Measurements from ENCODE around the gene CDH23.
A peak's percentile ranks its signal among the peaks of the same experiment; 100 is the strongest.

Gene CDH23

GRCh38 chr10:71856619-71857018, 459.9 kb downstream of the CDH23 start:
- H3K4me1 ChIP-seq (ENCODE audit: insufficient read depth, poor library complexity, severe bottlenecking), result peaks cover 17% of the 10 kb centered on the region
- H3K4me3 ChIP-seq (ENCODE audit: severe bottlenecking), result no peak overlapping the region
- no peak overlapping the region for H3K27ac ChIP-seq (ENCODE audit: poor library complexity, severe bottlenecking)
- H3K36me3 ChIP-seq (ENCODE audit: low read depth), result no peaks in the 10 kb centered on the region
- no peak for ATAC-seq (ENCODE audit: low read depth)
- peak; percentile 4 for DNase-seq (ENCODE audit: low spot score)
- H3K9me3 ChIP-seq (ENCODE audit: severe bottlenecking), result no peaks in the 10 kb centered on the region
- H3K27me3 ChIP-seq (ENCODE audit: insufficient read depth, poor library complexity, severe bottlenecking), result no peaks in the 10 kb centered on the region
- TF ChIP-seq CTCF (IDR thresholded peaks at IDR 0.05; ENCODE audit: poor library complexity, severe bottlenecking), result no peak

DNA sequence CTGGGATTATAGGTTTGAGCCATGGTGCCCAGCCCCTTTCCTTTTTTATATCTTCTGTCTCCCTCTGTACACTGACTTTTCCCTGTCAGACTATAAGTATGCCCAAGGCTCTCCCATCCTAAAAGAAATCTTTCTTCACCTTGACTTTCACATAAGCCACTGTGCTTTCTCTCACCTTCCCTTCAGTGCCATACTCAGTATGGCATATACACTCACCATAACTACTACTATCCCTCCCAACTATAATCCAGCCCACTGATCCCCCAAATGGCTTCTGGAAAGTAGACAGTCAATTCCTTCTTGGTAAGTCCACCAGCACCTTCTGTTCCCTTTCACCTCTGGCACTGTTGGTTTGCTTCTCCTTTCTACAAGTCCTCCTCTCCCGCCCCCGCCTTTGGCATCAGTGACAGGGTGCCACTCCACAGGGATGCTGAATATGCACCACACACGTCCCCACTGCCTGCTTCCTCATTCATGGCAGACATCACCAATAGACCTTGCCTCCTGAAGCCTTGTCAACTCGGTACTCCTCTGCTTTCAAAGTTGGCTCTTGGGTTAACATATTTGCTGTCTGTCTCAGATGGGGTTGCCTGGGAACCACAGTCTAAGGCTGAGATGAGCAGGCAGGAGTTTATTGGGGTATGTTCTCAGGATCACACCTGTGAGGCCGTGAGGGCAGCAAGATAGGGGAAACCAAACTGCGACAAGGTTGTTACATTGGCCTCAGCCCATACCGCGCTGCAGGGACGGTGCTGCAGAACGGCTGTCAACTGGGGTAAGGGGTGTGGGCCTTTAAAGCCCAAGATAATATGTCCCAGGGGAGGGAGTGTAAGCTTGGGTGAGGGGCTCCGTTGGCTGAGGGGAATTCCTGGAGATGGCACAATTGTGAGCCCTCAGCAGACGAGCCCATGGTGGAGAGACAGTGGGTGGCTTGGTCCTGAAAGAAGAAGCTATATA, 461.5 kb downstream of the CDH23 start:
- DNase-seq (ENCODE audit: low spot score) (peak; percentile 25), ATAC-seq (ENCODE audit: low read depth) (no peak)
- Histone ChIP-seq H3K9me3 (ENCODE audit: severe bottlenecking) (no peaks in the 10 kb centered on the region), H3K4me3 (ENCODE audit: severe bottlenecking) (no peak overlapping the region), H3K4me1 (ENCODE audit: insufficient read depth, poor library complexity, severe bottlenecking) (peaks cover 25% of the 10 kb centered on the region), H3K27ac (ENCODE audit: poor library complexity, severe bottlenecking) (no peak overlapping the region), H3K27me3 (ENCODE audit: insufficient read depth, poor library complexity, severe bottlenecking) (no peaks in the 10 kb centered on the region), H3K36me3 (ENCODE audit: low read depth) (no peaks in the 10 kb centered on the region)
- no peak for TF ChIP-seq CTCF (IDR thresholded peaks at IDR 0.05; ENCODE audit: poor library complexity, severe bottlenecking)

GRCh38 chr10:71860243-71861029, 463.7 kb downstream of the CDH23 start:
- no peak overlapping the region for H3K4me3 ChIP-seq (ENCODE audit: severe bottlenecking)
- no peak for TF ChIP-seq CTCF (IDR thresholded peaks at IDR 0.05; ENCODE audit: poor library complexity, severe bottlenecking)
- peak; percentile 96 for DNase-seq (ENCODE audit: low spot score)
- no peaks in the 10 kb centered on the region for H3K27me3 ChIP-seq (ENCODE audit: insufficient read depth, poor library complexity, severe bottlenecking)
- no peaks in the 10 kb centered on the region for H3K9me3 ChIP-seq (ENCODE audit: severe bottlenecking)
- ATAC-seq (ENCODE audit: low read depth), result peak; percentile 95
- H3K27ac ChIP-seq (ENCODE audit: poor library complexity, severe bottlenecking), result peak overlapping the region; percentile 92
- H3K36me3 ChIP-seq (ENCODE audit: low read depth), result no peaks in the 10 kb centered on the region
- H3K4me1 ChIP-seq (ENCODE audit: insufficient read depth, poor library complexity, severe bottlenecking), result peaks cover 28% of the 10 kb centered on the region

DNA sequence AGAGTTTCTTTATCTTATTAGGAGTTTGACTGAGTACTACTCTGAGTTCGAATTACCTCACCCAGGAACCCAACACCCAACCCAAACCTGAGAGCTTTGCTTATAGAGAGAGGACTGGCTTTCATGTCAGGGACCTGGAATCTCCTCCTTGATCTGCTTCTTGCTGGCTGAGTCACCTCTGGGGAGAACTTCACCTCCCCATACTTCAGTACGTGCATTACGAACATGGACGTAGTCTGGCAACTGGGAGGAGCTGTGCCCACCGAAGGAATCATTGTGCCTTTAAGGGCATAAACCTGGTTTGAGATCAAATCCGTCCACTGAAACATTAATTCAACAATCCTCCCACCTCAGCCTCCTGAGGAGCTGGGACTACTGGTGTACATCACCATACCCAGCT, 466.5 kb downstream of the CDH23 start:
- ATAC-seq (ENCODE audit: low read depth) (no peak), DNase-seq (ENCODE audit: low spot score) (no peak)
- H3K4me1 ChIP-seq (ENCODE audit: insufficient read depth, poor library complexity, severe bottlenecking), result peaks cover 38% of the 10 kb centered on the region
- no peak overlapping the region for H3K4me3 ChIP-seq (ENCODE audit: severe bottlenecking)
- no peaks in the 10 kb centered on the region for H3K27me3 ChIP-seq (ENCODE audit: insufficient read depth, poor library complexity, severe bottlenecking)
- no peaks in the 10 kb centered on the region for H3K36me3 ChIP-seq (ENCODE audit: low read depth)
- H3K9me3 ChIP-seq (ENCODE audit: severe bottlenecking), result no peaks in the 10 kb centered on the region
- no peak overlapping the region for H3K27ac ChIP-seq (ENCODE audit: poor library complexity, severe bottlenecking)
- no peak for TF ChIP-seq CTCF (IDR thresholded peaks at IDR 0.05; ENCODE audit: poor library complexity, severe bottlenecking)
